Thoracic aorta (tissue), 2 donors: ENCODE data around the gene ABCB11. TPM values are rescaled to one million over a fixed set of nuclear protein-coding genes. Genes with fewer than 3 reads are reported as not detected.

Experiments
- ATAC-seq: fragments of 150-250 bp; one replicate; pipeline ENCODE4 v1.8.0; 2017; ENCODE audit warnings: low read depth; ENCODE audit not compliant: insufficient number of reproducible peaks, low FRiP score
- DNase-seq: peaks from one replicate; pipeline ENCODE4 v3.0.0-alpha.2; 2020; ENCODE audit warnings: low spot score
- H3K27ac ChIP-seq, 2 donors: fragments of 200-600 bp; sonication (generic); 1 replicate in 1 of 2; 2 replicates in 1 of 2; pipeline ENCODE4 v1.5.1; 2016; ENCODE audit warnings: mild to moderate bottlenecking in 2 of 2, moderate library complexity in 2 of 2
- H3K27me3 ChIP-seq: fragments of 200-600 bp; sonication (generic); replicated peaks from 2 replicates; pipeline ENCODE4 v1.6.0; 2016; ENCODE audit warnings: mild to moderate bottlenecking; ENCODE audit not compliant: insufficient read depth
- H3K36me3 ChIP-seq: fragments of 200-600 bp; sonication (generic); one replicate; pipeline ENCODE4 v1.5.1; 2016
- H3K4me1 ChIP-seq, 2 donors: fragments of 200-600 bp; sonication (generic); 1 replicate in 1 of 2; 2 replicates in 1 of 2; pipeline versions ENCODE4 v1.5.1 to v1.6.0; 2016; ENCODE audit warnings: low read depth in 2 of 2, mild to moderate bottlenecking in 1 of 2; ENCODE audit not compliant: control insufficient read depth in 1 of 2
- H3K4me3 ChIP-seq: fragments of 200-600 bp; sonication (generic); 2 replicates; pipeline ENCODE4 v1.5.1; 2016; ENCODE audit warnings: mild to moderate bottlenecking
- H3K9me3 ChIP-seq: fragments of 200-600 bp; sonication (generic); 2 replicates; pipeline ENCODE4 v1.5.1; 2016
- CTCF ChIP-seq: fragments of 200-600 bp; sonication (generic); IDR thresholded peaks from one replicate; pipeline ENCODE4 v1.5.1; 2019; ENCODE audit warnings: antibody characterized with exemption
- total RNA-seq, 2 donors: library from RNA; depleted of rRNA; stranded (reverse); fragments of >200 nt; gene quantifications; one replicate each; pipeline versions ENCODE4 v1.1.0 to v1.2.3, GENCODE V29; 2016

The ABCB11 gene
- total RNA-seq = not detected

- no peak for ATAC-seq
- DNase-seq = no peak
- Histone ChIP-seq H3K4me1 (no peaks in the 10 kb centered on the region), H3K36me3 (no peaks in the 10 kb centered on the region), H3K9me3 (no peaks in the 10 kb centered on the region), H3K27me3 (no peaks in the 10 kb centered on the region), H3K4me3 (no peak within 1 kb of the TSS), H3K27ac (no peak within 1 kb of the TSS)
- no peak for TF ChIP-seq CTCF
These were observed at the start of gene ABCB11 for GRCh38 chr2:169031202-169031601. Gene ABCB11, minus strand, starts transcription at chr2:169031324. Its CDS starts 13,199 bp downstream, at chr2:169018125.

GRCh38 chr2:169080250-169081069, 49.3 kb upstream of the ABCB11 start:
- TF ChIP-seq CTCF = no peak
- DNase-seq = no peak
- H3K27ac ChIP-seq = no peak overlapping the region
- no peak for ATAC-seq
- H3K36me3 ChIP-seq = no peaks in the 10 kb centered on the region
- H3K27me3 ChIP-seq = no peaks in the 10 kb centered on the region
- no peaks in the 10 kb centered on the region for H3K4me1 ChIP-seq
- no peaks in the 10 kb centered on the region for H3K9me3 ChIP-seq
- H3K4me3 ChIP-seq = no peak overlapping the region

GRCh38 chr2:169077674-169078240, 46.6 kb upstream of the ABCB11 start:
- ATAC-seq = no peak
- H3K27me3 ChIP-seq = no peaks in the 10 kb centered on the region

GRCh38 chr2:169073963-169074751, 43.0 kb upstream of the ABCB11 start:
- H3K27me3 ChIP-seq = no peaks in the 10 kb centered on the region
- H3K36me3 ChIP-seq = no peaks in the 10 kb centered on the region
- DNase-seq (no peak), ATAC-seq (no peak)
- H3K4me1 ChIP-seq = no peaks in the 10 kb centered on the region
- H3K27ac ChIP-seq = no peak overlapping the region
- no peak for TF ChIP-seq CTCF
- H3K9me3 ChIP-seq = no peaks in the 10 kb centered on the region
- no peak overlapping the region for H3K4me3 ChIP-seq

More at GRCh38 chr2:169077674-169078240, 46.6 kb upstream of the ABCB11 start:
- TF ChIP-seq CTCF = no peak
- H3K4me3 ChIP-seq = no peak overlapping the region
- DNase-seq = no peak
- H3K27ac ChIP-seq = no peak overlapping the region
- no peaks in the 10 kb centered on the region for H3K4me1 ChIP-seq
- H3K36me3 ChIP-seq = no peaks in the 10 kb centered on the region
- H3K9me3 ChIP-seq = no peaks in the 10 kb centered on the region
